Osteoblast (primary cell): Measurements from ENCODE around the gene SPACA4. TPM values are rescaled to one million over a fixed set of nuclear protein-coding genes. Genes with fewer than 3 reads are reported as not detected.
A peak's percentile ranks its signal among the peaks of the same experiment; 100 is the strongest.

Experiments used
- DNase-seq: peaks from one replicate; pipeline ENCODE4 v3.0.0; 2011; ENCODE audit warnings: low spot score, mixed read lengths; ENCODE audit not compliant: insufficient read length; ENCODE audit errors: missing footprints
- H2AFZ ChIP-seq: 2 replicates; pipeline ENCODE4 v1.6.0; 2011; ENCODE audit warnings: mild to moderate bottlenecking, low read length
- H3K27ac ChIP-seq: 2 replicates; pipeline ENCODE4 v1.5.1; 2011; ENCODE audit warnings: mild to moderate bottlenecking, low read depth, low read length, moderate library complexity
- H3K27me3 ChIP-seq: 2 replicates; pipeline ENCODE4 v1.6.0; 2012; ENCODE audit warnings: mild to moderate bottlenecking, control low read depth, inconsistent platforms, low read length, moderate library complexity; ENCODE audit not compliant: insufficient read depth
- H3K36me3 ChIP-seq: 2 replicates; pipeline ENCODE4 v1.5.1; 2011; ENCODE audit warnings: mild to moderate bottlenecking, low read length, control low read depth, moderate library complexity; ENCODE audit not compliant: insufficient read depth
- H3K4me1 ChIP-seq: 2 replicates; pipeline ENCODE4 v1.5.1; 2011; ENCODE audit warnings: mild to moderate bottlenecking, low read length, control low read depth, moderate library complexity; ENCODE audit not compliant: insufficient read depth
- H3K4me2 ChIP-seq: 2 replicates; pipeline ENCODE4 v1.6.0; 2011; ENCODE audit warnings: mild to moderate bottlenecking, low read length; ENCODE audit not compliant: insufficient read depth
- H3K4me3 ChIP-seq: fragments of 200-600 bp; sonication (generic); 3 replicates; pipeline ENCODE4 v1.5.1; 2012; ENCODE audit warnings: mild to moderate bottlenecking, low read length, inconsistent platforms; ENCODE audit not compliant: insufficient read depth
- H3K79me2 ChIP-seq: 2 replicates; pipeline ENCODE4 v1.6.0; 2012; ENCODE audit warnings: mild to moderate bottlenecking, low read length, control low read depth, inconsistent platforms; ENCODE audit not compliant: insufficient read depth
- H3K9me3 ChIP-seq: 2 replicates; pipeline ENCODE4 v1.5.1; 2011; ENCODE audit warnings: low read depth, low read length, control low read depth
- H4K20me1 ChIP-seq: 2 replicates; pipeline ENCODE4 v1.6.0; 2012; ENCODE audit warnings: mild to moderate bottlenecking, low read length, control low read depth; ENCODE audit not compliant: insufficient read depth
- CTCF ChIP-seq: IDR thresholded peaks from 2 replicates; pipeline ENCODE4 v1.5.1; 2011; ENCODE audit warnings: mild to moderate bottlenecking, low read depth, low read length, moderate library complexity; ENCODE audit errors: extremely low read depth
- total RNA-seq: library from RNA; depleted of rRNA; stranded (reverse); fragments of >200 nt; gene quantifications from 2 replicates; pipeline ENCODE4 v1.2.3, GENCODE V29; 2012

Gene SPACA4
- total RNA-seq, 1 donor = not detected

GRCh38 chr19:48627201-48627864 lies 20.8 kb downstream of the SPACA4 start:
- Histone ChIP-seq H3K4me3 (no peak overlapping the region), H3K36me3 (no peaks in the 10 kb centered on the region), H3K4me2 (no peak overlapping the region), H3K27me3 (no peaks in the 10 kb centered on the region), H3K4me1 (peaks cover 12% of the 10 kb centered on the region), H3K27ac (no peak overlapping the region), H2AFZ (no peak overlapping the region), H3K9me3 (no peaks in the 10 kb centered on the region), H4K20me1 (peaks cover 4% of the 10 kb centered on the region), H3K79me2 (no peaks in the 10 kb centered on the region)
- DNase-seq = peak; percentile 73
- no peak for TF ChIP-seq CTCF

GRCh38 chr19:48627865-48628314 lies 21.3 kb downstream of the SPACA4 start:
- peaks cover 18% of the 10 kb centered on the region for H3K4me1 ChIP-seq
- H3K27ac ChIP-seq = no peak overlapping the region
- no peaks in the 10 kb centered on the region for H3K9me3 ChIP-seq
- H3K4me2 ChIP-seq = no peak overlapping the region
- H3K27me3 ChIP-seq = no peaks in the 10 kb centered on the region
- no peaks in the 10 kb centered on the region for H3K36me3 ChIP-seq
- H3K4me3 ChIP-seq = no peak overlapping the region
- H2AFZ ChIP-seq = no peak overlapping the region
- peaks cover 4% of the 10 kb centered on the region for H4K20me1 ChIP-seq
- no peaks in the 10 kb centered on the region for H3K79me2 ChIP-seq
- DNase-seq = peak; percentile 80
- TF ChIP-seq CTCF = no peak

GRCh38 chr19:48628486-48629296 lies 22.1 kb downstream of the SPACA4 start:
- Histone ChIP-seq H3K4me2 (no peak overlapping the region), H2AFZ (no peak overlapping the region), H4K20me1 (peaks cover 4% of the 10 kb centered on the region), H3K4me1 (peaks cover 21% of the 10 kb centered on the region), H3K79me2 (no peaks in the 10 kb centered on the region), H3K27me3 (no peaks in the 10 kb centered on the region), H3K36me3 (no peaks in the 10 kb centered on the region), H3K4me3 (no peak overlapping the region), H3K9me3 (no peaks in the 10 kb centered on the region), H3K27ac (no peak overlapping the region)
- peak; percentile 68 for DNase-seq
- no peak for TF ChIP-seq CTCF

GRCh38 chr19:48629297-48629598 lies 22.7 kb downstream of the SPACA4 start:
- Histone ChIP-seq H3K79me2 (no peaks in the 10 kb centered on the region), H3K4me3 (no peak overlapping the region), H3K4me1 (peaks cover 24% of the 10 kb centered on the region), H3K4me2 (no peak overlapping the region), H3K27me3 (no peaks in the 10 kb centered on the region), H3K36me3 (no peaks in the 10 kb centered on the region), H3K9me3 (no peaks in the 10 kb centered on the region), H2AFZ (no peak overlapping the region), H3K27ac (no peak overlapping the region), H4K20me1 (peaks cover 4% of the 10 kb centered on the region)
- no peak for DNase-seq
- TF ChIP-seq CTCF = no peak
